Measurements from ENCODE around the gene CILP. TPM values are rescaled to one million over a fixed set of nuclear protein-coding genes. Genes with fewer than 3 reads are reported as not detected.

CILP gene
- total RNA-seq, 1 donor from 2014 or later = not detected

DNA sequence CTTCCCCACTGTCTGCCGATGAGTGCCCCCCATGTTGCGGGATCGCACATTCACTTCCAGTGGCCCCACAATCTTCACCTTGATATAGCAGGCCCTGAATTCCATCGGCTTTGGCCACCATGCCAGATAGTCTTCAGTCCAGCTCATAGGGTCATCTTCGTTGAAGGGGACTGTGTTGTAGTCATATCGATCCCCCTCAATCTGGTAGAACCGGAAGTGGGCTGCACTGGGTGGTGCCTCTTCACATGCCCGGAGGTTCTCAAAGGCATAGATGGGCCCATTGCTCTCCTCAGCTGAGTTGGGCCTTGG lies 14.0 kb downstream of the CILP start:
- TF ChIP-seq, protein P1, sequence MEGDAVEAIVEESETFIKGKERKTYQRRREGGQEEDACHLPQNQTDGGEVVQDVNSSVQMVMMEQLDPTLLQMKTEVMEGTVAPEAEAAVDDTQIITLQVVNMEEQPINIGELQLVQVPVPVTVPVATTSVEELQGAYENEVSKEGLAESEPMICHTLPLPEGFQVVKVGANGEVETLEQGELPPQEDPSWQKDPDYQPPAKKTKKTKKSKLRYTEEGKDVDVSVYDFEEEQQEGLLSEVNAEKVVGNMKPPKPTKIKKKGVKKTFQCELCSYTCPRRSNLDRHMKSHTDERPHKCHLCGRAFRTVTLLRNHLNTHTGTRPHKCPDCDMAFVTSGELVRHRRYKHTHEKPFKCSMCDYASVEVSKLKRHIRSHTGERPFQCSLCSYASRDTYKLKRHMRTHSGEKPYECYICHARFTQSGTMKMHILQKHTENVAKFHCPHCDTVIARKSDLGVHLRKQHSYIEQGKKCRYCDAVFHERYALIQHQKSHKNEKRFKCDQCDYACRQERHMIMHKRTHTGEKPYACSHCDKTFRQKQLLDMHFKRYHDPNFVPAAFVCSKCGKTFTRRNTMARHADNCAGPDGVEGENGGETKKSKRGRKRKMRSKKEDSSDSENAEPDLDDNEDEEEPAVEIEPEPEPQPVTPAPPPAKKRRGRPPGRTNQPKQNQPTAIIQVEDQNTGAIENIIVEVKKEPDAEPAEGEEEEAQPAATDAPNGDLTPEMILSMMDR (IDR thresholded peaks at IDR 0.05; ENCODE audit: insufficient read depth, low read length, poor library complexity, severe bottlenecking) = no peak
- no peak for DNase-seq (ENCODE audit: low read depth)
- Histone ChIP-seq H3K27me3 (ENCODE audit: control insufficient read depth, insufficient read depth, low read length) (peaks cover 2% of the 10 kb centered on the region), H3K4me3 (ENCODE audit: low read depth, low read length) (no peak overlapping the region), H3K36me3 (ENCODE audit: control insufficient read depth, insufficient read depth, low read length) (no peaks in the 10 kb centered on the region)

GRCh38 chr15:65196637-65197336 lies 14.5 kb downstream of the CILP start:
- no peak overlapping the region for H3K4me3 ChIP-seq (ENCODE audit: low read depth, low read length)
- H3K36me3 ChIP-seq (ENCODE audit: control insufficient read depth, insufficient read depth, low read length) = no peaks in the 10 kb centered on the region
- no peak for DNase-seq (ENCODE audit: low read depth)
- TF ChIP-seq, protein P1 (IDR thresholded peaks at IDR 0.05; ENCODE audit: insufficient read depth, low read length, poor library complexity, severe bottlenecking) = no peak
- H3K27me3 ChIP-seq (ENCODE audit: control insufficient read depth, insufficient read depth, low read length) = peaks cover 2% of the 10 kb centered on the region

DNA sequence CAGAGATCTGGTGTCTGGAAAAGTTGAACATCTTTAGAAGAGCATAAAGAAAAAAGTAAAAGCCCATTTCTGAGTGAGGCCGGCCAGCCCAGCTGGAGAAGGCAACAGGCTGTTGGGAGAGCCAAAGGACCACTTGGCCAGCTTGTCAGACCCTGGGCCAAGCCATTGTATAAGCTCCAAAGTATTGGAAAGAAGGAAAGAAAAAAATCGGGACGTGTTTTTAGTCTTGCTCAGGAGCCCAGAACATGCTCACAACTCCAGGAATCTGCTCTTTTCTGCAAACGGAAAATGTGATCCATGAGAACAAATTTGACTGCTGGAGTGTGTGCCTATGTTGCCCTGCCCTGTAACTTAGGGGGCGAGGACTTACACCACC lies 15.7 kb downstream of the CILP start:
- TF ChIP-seq, protein P1 (IDR thresholded peaks at IDR 0.05; ENCODE audit: insufficient read depth, low read length, poor library complexity, severe bottlenecking) = no peak
- Histone ChIP-seq H3K36me3 (ENCODE audit: control insufficient read depth, insufficient read depth, low read length) (no peaks in the 10 kb centered on the region), H3K27me3 (ENCODE audit: control insufficient read depth, insufficient read depth, low read length) (peaks cover 2% of the 10 kb centered on the region), H3K4me3 (ENCODE audit: low read depth, low read length) (no peak overlapping the region)
- DNase-seq (ENCODE audit: low read depth) = no peak

DNA sequence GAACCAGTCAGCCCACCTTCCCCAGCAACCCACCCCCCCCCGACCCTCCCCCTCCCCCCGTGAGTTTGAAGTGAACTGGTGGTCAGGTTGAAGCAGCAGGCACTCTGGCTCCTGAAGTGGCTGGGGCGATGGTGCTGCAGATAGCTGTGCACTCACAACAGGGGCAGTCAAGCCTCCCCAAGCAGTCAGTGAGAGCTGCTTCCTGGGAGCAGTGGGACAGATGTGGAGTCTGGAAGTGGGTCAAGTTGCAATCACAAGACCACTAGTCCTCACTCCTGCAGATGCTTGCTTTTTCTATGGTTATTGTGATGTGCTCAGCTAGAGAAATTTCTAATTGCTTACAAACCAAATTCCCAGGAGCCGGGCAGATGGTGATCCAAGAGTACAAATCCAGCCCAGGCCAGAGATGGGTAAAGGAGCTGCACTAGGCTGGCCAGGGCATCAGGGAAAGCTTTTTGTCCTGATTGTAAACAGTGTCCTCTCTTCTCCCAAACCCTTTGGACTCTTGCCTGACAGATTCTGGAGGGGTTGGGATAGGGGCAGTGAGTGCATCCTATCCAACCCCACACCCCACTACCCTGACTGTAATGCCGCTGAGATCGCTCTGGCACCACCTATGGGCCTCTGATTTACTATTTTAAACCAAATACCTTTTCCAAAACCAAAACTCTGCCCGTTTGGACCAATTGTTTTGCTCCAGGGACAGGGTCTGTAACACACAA lies 16.3 kb downstream of the CILP start:
- H3K4me3 ChIP-seq (ENCODE audit: low read depth, low read length) = no peak overlapping the region
- no peak for DNase-seq (ENCODE audit: low read depth)
- TF ChIP-seq, protein P1 (IDR thresholded peaks at IDR 0.05; ENCODE audit: insufficient read depth, low read length, poor library complexity, severe bottlenecking) = no peak
- peaks cover 2% of the 10 kb centered on the region for H3K27me3 ChIP-seq (ENCODE audit: control insufficient read depth, insufficient read depth, low read length)
- H3K36me3 ChIP-seq (ENCODE audit: control insufficient read depth, insufficient read depth, low read length) = no peaks in the 10 kb centered on the region

- H3K27me3 ChIP-seq (ENCODE audit: control insufficient read depth, insufficient read depth, low read length) = no peaks in the 10 kb centered on the region
- TF ChIP-seq, protein P1 (IDR thresholded peaks at IDR 0.05; ENCODE audit: insufficient read depth, low read length, poor library complexity, severe bottlenecking) = no peak
- H3K36me3 ChIP-seq (ENCODE audit: control insufficient read depth, insufficient read depth, low read length) = no peaks in the 10 kb centered on the region
- no peak overlapping the region for H3K4me3 ChIP-seq (ENCODE audit: low read depth, low read length)
- no peak for DNase-seq (ENCODE audit: low read depth)
Observed at GRCh38 chr15:65192016-65192415, 19.3 kb downstream of the CILP start.
